WTC11 (cell line): Measurements from ENCODE around the gene STK11.

Experiments
- CREB1 ChIP-seq: sonication (generic); formaldehyde crosslinking; IDR thresholded peaks from 2 replicates; pipeline ENCODE4 v1.8.0; 2023; ENCODE audit warnings: mild to moderate bottlenecking, missing genetic modification reagents
- CREM ChIP-seq: sonication (generic); formaldehyde crosslinking; IDR thresholded peaks from 2 replicates; pipeline ENCODE4 v1.8.1; 2022; ENCODE audit warnings: mild to moderate bottlenecking, missing genetic modification reagents, moderate library complexity
- CTCF ChIP-seq: fragments of 200-600 bp; IDR thresholded peaks from 2 replicates; pipeline ENCODE4 v1.8.0; 2022; ENCODE audit warnings: antibody characterized with exemption
- FOXK1 ChIP-seq: sonication (generic); formaldehyde crosslinking; IDR thresholded peaks from 2 replicates; pipeline ENCODE4 v1.8.0; 2022; ENCODE audit warnings: mild to moderate bottlenecking, moderate library complexity, missing genetic modification reagents
- MAX ChIP-seq: sonication (generic); formaldehyde crosslinking; IDR thresholded peaks from 2 replicates; pipeline ENCODE4 v1.8.0; 2022; ENCODE audit warnings: mild to moderate bottlenecking, missing genetic modification reagents
- SP1 ChIP-seq: sonication (generic); formaldehyde crosslinking; conservative IDR thresholded peaks from 2 replicates; pipeline ENCODE4 v1.8.1; 2022; ENCODE audit warnings: missing genetic modification reagents

- no peak; the same call in 1 of the 2 replicates for TF ChIP-seq CTCF
- no peak for TF ChIP-seq MAX
- TF ChIP-seq FOXK1 (CRISPR knock-in tag): no peak
- no peak for TF ChIP-seq CREM (CRISPR knock-in tag)
- TF ChIP-seq CREB1 (CRISPR knock-in tag): no peak
- no peak for TF ChIP-seq SP1
These were observed 17.7 kb downstream of the STK11 start for GRCh38 chr19:1223018-1223855.
